ENCODE results near the gene BCL2L1.

DNA sequence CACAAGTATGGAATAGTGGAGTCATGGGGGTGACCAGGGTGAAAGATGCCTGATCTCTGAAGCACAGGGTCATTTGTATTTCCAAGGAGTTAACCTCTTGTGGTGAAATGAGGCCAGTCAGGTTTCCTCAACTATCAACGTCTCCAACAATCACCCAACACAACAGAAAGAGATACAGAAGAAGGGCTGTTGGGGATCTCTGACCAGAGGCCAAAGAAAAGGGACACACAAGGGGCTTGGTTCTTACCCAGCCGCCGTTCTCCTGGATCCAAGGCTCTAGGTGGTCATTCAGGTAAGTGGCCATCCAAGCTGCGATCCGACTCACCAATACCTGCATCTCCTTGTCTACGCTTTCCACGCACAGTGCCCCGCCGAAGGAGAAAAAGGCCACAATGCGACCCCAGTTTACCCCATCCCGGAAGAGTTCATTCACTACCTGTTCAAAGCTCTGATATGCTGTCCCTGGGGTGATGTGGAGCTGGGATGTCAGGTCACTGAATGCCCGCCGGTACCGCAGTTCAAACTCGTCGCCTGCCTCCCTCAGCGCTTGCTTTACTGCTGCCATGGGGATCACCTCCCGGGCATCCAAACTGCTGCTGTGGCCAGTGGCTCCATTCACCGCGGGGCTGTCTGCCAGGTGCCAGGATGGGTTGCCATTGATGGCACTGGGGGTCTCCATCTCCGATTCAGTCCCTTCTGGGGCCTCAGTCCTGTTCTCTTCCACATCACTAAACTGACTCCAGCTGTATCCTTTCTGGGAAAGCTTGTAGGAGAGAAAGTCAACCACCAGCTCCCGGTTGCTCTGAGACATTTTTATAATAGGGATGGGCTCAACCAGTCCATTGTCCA lies 1.0 kb downstream of the BCL2L1 start:
- no peak for TF ChIP-seq POLR2AphosphoS5 (IDR thresholded peaks at IDR 0.05)
- TF ChIP-seq CTCF (IDR thresholded peaks at IDR 0.05; ENCODE audit: poor library complexity, severe bottlenecking) = no peak
- no peak for TF ChIP-seq EP300 (conservative IDR thresholded peaks at IDR 0.05; ENCODE audit: poor library complexity, severe bottlenecking)
- no peak for TF ChIP-seq RAD21 (conservative IDR thresholded peaks at IDR 0.05)
- no peak for TF ChIP-seq EZH2 (IDR thresholded peaks at IDR 0.05; ENCODE audit: borderline replicate concordance, insufficient read depth, low read length, poor library complexity, severe bottlenecking)
- TF ChIP-seq, protein P1, sequence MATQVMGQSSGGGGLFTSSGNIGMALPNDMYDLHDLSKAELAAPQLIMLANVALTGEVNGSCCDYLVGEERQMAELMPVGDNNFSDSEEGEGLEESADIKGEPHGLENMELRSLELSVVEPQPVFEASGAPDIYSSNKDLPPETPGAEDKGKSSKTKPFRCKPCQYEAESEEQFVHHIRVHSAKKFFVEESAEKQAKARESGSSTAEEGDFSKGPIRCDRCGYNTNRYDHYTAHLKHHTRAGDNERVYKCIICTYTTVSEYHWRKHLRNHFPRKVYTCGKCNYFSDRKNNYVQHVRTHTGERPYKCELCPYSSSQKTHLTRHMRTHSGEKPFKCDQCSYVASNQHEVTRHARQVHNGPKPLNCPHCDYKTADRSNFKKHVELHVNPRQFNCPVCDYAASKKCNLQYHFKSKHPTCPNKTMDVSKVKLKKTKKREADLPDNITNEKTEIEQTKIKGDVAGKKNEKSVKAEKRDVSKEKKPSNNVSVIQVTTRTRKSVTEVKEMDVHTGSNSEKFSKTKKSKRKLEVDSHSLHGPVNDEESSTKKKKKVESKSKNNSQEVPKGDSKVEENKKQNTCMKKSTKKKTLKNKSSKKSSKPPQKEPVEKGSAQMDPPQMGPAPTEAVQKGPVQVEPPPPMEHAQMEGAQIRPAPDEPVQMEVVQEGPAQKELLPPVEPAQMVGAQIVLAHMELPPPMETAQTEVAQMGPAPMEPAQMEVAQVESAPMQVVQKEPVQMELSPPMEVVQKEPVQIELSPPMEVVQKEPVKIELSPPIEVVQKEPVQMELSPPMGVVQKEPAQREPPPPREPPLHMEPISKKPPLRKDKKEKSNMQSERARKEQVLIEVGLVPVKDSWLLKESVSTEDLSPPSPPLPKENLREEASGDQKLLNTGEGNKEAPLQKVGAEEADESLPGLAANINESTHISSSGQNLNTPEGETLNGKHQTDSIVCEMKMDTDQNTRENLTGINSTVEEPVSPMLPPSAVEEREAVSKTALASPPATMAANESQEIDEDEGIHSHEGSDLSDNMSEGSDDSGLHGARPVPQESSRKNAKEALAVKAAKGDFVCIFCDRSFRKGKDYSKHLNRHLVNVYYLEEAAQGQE (IDR thresholded peaks at IDR 0.05; ENCODE audit: borderline replicate concordance) = no peak
